Type B pancreatic cell (in vitro differentiated cells): ENCODE data around the gene LDB3. TPM values are rescaled to one million over a fixed set of nuclear protein-coding genes. Genes with fewer than 3 reads are reported as not detected.

ENCODE experiments used
- DNase-seq: peaks from one replicate; pipeline ENCODE4 v3.0.0; 2021; ENCODE audit warnings: mixed read lengths; ENCODE audit not compliant: unreplicated experiment; ENCODE audit errors: extremely low spot score
- H3K27ac Mint-ChIP-seq: 2 replicates; pipeline ENCODE4 v1.8.0; 2021; ENCODE audit warnings: mild to moderate bottlenecking, mixed read lengths
- H3K27me3 Mint-ChIP-seq: 2 replicates; pipeline ENCODE4 v1.8.0; 2021; ENCODE audit warnings: mixed read lengths
- H3K36me3 Mint-ChIP-seq: 2 replicates; pipeline ENCODE4 v1.8.0; 2021; ENCODE audit warnings: mixed read lengths
- H3K4me1 Mint-ChIP-seq: one replicate; pipeline ENCODE4 v1.8.0; 2021; ENCODE audit warnings: mixed read lengths; ENCODE audit not compliant: unreplicated experiment
- H3K4me3 Mint-ChIP-seq: 2 replicates; pipeline ENCODE4 v1.8.0; 2021; ENCODE audit warnings: mild to moderate bottlenecking, mixed read lengths
- H3K9me3 Mint-ChIP-seq: 2 replicates; pipeline ENCODE4 v1.8.0; 2021; ENCODE audit warnings: mixed read lengths
- CTCF ChIP-seq: fragments of 200-600 bp; sonication (generic); conservative IDR thresholded peaks from 2 replicates; pipeline ENCODE4 v1.5.0; 2021; ENCODE audit warnings: antibody characterized with exemption, mild to moderate bottlenecking
- total RNA-seq: library from RNA; stranded (reverse); gene quantifications from 2 replicates; pipeline ENCODE4 v1.2.1, GENCODE V29; 2021; ENCODE audit warnings: low replicate concordance

Gene LDB3
- total RNA-seq, 1 donor from 2014 or later: 0.85 TPM

DNA sequence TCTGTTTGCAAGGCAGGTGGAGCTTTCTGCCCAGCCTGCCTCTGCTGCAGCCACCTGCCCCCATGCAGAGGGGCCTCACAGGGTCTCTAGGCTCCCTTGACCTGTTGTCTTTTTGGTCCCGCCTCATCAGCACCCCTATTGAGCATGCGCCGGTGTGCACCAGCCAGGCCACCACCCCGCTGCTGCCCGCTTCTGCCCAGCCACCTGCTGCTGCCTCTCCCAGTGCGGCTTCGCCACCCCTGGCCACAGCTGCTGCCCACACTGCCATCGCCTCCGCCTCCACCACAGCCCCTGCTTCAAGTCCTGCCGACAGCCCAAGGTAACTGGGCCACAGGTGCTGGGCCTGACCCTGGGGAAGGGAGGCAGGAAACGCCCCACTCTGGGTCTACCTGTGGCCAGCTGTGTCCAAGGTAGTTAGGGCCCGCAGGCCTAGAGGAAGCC is 38.1 kb downstream of the LDB3 start:
- Mint-ChIP-seq H3K27ac (no peak overlapping the region), H3K4me1 (peaks cover 6% of the 10 kb centered on the region), H3K9me3 (no peaks in the 10 kb centered on the region), H3K36me3 (no peaks in the 10 kb centered on the region), H3K27me3 (no peaks in the 10 kb centered on the region), H3K4me3 (no peak overlapping the region)
- DNase-seq: no peak
- TF ChIP-seq CTCF: no peak

GRCh38 chr10:86706977-86707376 is 38.7 kb downstream of the LDB3 start:
- Mint-ChIP-seq H3K27ac (no peak overlapping the region), H3K4me3 (no peak overlapping the region)

GRCh38 chr10:86707505-86707904 is 39.2 kb downstream of the LDB3 start:
- Mint-ChIP-seq H3K4me3 (no peak overlapping the region), H3K27me3 (no peaks in the 10 kb centered on the region), H3K4me1 (peaks cover 11% of the 10 kb centered on the region), H3K36me3 (no peaks in the 10 kb centered on the region), H3K9me3 (no peaks in the 10 kb centered on the region), H3K27ac (no peak overlapping the region)
- no peak for TF ChIP-seq CTCF
- no peak for DNase-seq

More at GRCh38 chr10:86706977-86707376, 38.7 kb downstream of the LDB3 start:
- Mint-ChIP-seq H3K27me3 (no peaks in the 10 kb centered on the region), H3K9me3 (no peaks in the 10 kb centered on the region), H3K4me1 (peaks cover 7% of the 10 kb centered on the region), H3K36me3 (no peaks in the 10 kb centered on the region)
- no peak for DNase-seq
- TF ChIP-seq CTCF: no peak

DNA sequence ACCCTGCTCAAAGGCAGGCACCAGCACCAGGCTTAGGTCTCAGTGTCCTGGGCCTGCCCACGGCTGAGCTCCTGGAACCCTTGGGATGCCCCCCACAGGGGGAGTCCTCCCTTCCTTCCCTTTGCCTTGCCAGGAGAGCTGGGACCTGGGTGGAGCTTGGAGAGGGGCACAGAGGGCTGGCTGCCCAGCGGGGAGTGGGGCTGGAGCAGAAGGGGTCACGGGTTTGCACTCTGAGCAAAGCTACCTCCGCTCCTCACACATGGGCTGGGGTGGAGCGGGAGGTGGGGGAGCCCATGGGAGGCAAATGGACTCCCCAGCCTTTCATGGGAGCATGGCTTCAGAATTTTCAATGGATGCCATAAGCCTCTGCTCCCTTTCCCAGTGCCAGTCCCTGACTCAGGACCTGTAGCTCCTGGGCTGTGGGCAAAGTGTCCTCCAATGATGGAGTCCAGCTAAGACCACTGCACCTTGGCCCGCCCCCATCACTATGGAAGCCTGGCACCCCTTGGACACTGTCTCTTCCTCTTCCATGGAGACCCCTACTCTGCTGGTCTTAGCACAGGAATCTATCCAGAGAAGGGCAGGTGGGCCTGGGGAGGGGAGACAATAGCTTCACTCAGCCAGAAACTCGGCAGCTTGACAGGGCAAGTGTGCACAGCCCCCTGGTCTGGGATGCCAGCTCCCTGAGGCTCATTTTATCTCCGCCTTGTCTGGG is 39.9 kb downstream of the LDB3 start:
- Mint-ChIP-seq H3K4me3 (no peak overlapping the region), H3K9me3 (no peaks in the 10 kb centered on the region), H3K36me3 (no peaks in the 10 kb centered on the region), H3K27ac (no peak overlapping the region), H3K4me1 (peaks cover 11% of the 10 kb centered on the region), H3K27me3 (no peaks in the 10 kb centered on the region)
- DNase-seq: no peak
- TF ChIP-seq CTCF: no peak

DNA sequence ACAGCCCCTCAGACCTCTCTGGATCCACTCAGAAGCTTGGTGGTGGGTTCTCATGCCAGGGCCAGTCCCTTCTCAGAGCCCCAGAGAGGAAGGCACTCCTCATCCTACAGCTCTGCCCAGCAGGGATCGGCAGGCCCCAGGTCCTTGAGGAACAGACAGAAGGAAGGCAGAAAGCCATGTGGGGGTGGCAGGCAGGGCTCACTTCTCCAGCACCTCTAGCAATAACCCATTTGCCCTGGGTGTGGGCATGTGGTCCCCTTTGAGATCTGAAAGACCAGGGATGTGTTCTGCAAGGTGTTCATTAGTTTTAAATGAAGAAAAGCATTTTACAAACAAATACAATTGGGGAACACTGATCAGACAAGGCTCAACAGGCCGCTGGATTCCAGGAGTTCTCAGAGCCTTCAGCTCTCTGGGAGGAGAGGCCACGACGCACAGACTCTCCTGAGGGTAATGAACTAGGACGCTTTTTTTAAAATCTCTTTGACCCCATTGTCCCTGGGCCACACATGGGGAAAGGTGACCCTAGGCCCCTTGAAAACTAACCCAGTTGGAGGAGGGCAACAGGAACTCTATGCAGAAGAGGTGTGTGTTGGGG is 40.6 kb downstream of the LDB3 start:
- peaks cover 16% of the 10 kb centered on the region for H3K4me1 Mint-ChIP-seq
- H3K9me3 Mint-ChIP-seq: no peaks in the 10 kb centered on the region
- no peaks in the 10 kb centered on the region for H3K27me3 Mint-ChIP-seq
- TF ChIP-seq CTCF: no peak
- peak overlapping the region; percentile 34 for H3K4me3 Mint-ChIP-seq
- DNase-seq: no peak
- no peak overlapping the region for H3K27ac Mint-ChIP-seq
- H3K36me3 Mint-ChIP-seq: no peaks in the 10 kb centered on the region
